Activated CD4-positive, alpha-beta T cell treated with anti-CD3 and anti-CD28 coated beads, Interleukin-10, Interleukin-2, amounts not matched to agents 100 ng/mL and 50 ng/mL, durations not matched to agents 16 hours and 8 hours (primary cell): ENCODE data around the gene INPP5A.
"Not testable (repeated sequence)": the region's sequence is repeated elsewhere in the genome, so short reads cannot be mapped to it uniquely, and the experiment has no call there.

ENCODE experiments used
- DNase-seq: peaks from one replicate; pipeline ENCODE4 v3.0.0-alpha.2; 2020

INPP5A gene, protein sequence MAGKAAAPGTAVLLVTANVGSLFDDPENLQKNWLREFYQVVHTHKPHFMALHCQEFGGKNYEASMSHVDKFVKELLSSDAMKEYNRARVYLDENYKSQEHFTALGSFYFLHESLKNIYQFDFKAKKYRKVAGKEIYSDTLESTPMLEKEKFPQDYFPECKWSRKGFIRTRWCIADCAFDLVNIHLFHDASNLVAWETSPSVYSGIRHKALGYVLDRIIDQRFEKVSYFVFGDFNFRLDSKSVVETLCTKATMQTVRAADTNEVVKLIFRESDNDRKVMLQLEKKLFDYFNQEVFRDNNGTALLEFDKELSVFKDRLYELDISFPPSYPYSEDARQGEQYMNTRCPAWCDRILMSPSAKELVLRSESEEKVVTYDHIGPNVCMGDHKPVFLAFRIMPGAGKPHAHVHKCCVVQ

DNA sequence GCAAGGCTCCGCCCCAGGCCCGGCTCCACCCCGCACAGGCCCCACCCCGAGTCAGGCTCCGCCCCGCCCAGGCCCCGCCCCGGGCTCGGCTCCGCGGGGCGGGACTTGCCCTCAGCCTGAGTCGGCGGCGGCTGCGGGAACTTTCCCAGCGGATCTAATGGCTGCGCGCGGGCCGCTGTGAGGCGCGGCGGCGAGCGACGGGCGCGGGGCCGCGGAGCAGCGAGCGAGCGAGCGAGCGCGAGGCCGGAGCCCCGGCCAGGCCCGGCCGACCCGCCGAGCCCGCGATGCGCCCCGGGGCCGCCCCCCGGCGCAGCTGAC is at the start of gene INPP5A:
TSS of gene INPP5A (plus strand) at position 104 of the 318 bp plus-strand sequence. CDS start 310 bp downstream, outside the sequence.
- no peak for DNase-seq

DNA sequence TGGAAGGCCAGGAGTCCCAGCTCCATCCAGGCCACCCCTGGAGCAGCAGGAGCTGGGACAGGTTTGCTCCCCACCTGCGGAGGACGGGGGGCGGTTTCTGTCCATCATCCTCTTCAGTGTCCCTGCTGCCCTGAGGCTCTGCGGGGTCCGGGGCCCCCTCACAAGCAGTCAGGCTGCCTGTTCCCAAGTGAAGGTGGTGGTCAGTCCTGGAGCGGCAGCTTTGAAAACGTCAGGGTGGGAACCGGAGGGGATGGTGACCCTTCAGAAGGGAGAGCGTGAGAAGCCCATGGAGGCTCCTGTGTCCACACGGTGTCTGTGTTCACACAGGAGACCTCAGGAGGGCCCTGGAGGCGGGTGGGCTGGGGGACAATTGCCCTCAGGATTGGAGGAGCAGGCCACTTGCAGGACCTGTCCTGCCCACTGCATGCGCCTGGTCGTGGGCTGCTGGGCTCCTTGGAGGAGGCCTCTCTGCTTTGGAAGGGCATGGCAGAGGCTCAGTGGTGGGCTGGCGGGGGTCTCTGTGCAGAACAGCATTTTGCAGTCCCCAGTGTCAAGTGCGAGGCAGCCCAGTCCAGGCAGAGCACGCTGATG is 49.3 kb upstream of the INPP5A start:
- DNase-seq: no peak

DNA sequence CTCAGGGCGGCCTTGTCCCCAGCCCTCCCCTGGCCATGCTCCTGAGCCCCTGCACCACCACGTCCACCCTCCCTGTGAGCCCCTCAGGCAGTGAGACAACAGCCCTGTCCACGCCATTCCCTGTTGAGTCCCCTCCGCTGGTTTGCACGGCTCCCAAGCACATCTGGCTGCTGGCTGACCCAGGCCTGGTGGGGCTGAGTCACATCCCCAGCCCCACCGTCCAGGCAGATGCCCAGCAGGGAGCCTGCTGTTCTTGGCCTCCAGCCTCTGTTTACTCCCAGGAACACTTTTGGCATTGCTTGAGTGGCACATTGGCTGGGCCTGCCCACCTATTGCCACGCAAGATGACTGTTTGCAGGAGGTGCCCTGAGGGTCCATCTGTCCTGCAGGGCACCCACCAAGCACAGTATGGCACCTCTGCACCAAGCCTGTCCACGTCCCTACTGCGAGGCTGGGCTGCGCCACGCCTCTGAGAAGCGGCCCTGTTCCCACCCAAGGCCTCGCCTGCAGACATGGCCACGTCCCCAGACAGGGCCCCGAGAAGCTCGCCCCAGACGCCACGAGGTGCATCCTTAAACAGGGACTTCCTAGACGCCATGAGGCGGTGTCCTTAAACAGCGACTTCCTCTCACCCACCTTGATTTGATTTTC is 48.4 kb upstream of the INPP5A start:
- no peak for DNase-seq

DNA sequence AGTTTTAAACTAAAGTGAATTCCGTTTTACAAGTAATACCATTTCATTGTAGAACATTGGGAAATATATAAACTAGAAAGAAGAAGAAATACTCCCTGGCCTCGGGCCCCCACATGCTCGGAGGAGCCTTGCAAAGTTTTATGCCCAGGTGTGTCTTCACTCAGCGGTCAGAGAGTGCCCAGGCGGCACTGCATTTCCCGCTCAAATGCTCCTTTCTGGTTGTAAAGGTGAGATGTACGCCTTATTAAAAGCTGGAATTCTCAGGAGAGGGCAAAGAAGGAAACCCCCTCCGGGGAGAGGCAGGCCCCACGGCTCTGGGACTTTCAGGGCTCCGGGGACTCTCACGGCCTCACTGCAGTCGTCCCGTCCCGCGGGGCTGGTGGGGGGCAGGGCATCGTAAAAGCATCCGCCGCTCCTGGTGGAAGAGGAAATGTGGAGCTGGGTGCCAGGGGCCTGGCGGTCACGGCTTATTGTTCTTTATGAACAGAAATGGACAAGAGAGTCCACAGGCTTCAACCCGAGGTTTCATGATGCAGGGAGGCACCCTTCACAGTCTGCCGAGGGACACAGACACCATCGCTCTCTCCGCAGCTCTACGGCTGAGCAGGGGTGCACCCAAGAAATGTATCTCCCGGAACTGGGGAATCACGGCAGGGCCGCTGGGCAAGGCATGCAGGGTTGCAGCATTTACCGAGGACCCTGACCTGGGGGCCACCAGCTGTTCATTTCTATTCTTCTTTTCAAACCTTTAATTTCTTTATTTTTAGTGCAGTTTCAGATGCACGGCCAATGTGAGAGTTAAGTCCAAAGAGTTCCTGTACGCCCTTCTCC is 47.7 kb upstream of the INPP5A start:
- DNase-seq: no peak

DNA sequence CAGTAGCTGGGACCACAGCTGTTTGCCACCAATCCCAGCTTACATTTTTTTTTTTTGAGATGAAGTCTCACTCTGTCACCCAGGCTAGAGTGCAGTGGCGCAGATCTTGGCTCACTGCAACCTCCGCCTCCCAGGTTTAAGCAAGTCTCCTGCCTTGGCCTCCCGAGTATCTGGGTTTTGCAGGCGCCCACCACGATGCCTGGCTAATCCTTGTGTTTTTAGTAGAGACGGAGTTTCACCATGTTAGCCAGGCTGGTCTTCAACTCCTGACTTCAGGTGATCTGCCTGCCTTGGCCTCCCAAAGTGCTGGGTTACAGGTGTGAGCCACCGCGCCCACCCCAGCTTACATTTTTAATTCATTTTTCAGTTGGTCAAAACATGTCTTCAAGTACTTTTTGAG is 46.1 kb upstream of the INPP5A start:
- DNase-seq: not testable (repeated sequence)

DNA sequence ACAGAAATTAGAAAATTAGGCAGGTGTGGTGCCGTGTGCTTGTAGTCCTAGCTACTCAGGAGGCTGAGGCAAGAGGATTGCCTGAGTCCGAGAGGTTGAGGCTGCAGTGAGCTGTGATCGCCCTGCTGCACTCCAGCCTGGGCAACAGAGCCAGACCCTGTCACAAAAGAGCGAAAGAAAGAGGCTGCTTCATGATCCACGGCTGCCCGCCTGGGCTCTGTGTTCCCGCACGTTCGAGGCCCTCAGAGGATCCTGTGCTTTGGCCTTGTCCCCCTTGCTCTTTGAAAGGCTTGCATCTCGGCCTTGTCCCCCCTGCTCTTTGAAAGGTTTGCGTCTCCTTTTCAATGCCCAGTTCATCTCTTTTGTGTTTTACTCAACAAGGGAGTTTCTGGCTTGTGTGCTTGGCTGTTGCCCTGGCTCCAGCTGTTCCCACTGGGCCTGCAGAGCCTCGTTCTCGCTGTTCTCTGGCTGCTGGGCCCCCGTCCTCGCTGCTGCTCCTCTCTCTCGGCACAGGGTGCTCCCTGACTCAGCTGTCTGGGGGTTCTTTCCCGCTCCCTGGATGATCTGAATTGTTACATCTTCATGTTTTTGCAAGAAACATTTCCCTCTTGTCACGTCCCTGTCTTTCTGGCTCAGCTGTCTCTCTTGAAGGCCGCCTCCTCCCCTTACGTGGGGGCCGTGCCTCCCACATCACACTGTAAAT is 45.1 kb upstream of the INPP5A start:
- DNase-seq: no peak

DNA sequence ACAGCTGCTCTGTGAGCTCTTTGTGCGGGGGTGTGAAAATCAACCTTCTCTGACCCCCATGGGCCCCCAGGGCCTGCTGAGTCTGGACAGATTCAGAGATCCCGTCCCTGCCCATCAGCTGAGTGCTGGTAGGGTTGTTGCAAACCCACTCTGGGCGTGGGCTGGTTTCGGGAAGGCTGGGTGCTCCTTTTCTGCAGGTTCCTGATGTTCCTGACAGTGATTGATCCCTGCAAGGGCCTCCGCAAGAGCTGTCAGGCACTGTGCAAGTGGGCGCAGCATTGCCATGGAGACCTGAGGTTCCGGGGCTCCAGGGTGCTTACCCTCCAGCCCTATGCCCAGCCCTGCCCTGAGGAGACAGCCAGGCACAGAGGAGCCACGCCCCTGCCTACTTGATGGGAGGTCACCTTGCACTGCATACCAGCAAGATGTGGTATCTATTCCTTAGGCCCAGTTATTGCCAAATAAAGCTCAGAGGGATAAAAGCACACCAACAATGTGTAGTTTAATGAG is 44.3 kb upstream of the INPP5A start:
- DNase-seq: no peak

DNA sequence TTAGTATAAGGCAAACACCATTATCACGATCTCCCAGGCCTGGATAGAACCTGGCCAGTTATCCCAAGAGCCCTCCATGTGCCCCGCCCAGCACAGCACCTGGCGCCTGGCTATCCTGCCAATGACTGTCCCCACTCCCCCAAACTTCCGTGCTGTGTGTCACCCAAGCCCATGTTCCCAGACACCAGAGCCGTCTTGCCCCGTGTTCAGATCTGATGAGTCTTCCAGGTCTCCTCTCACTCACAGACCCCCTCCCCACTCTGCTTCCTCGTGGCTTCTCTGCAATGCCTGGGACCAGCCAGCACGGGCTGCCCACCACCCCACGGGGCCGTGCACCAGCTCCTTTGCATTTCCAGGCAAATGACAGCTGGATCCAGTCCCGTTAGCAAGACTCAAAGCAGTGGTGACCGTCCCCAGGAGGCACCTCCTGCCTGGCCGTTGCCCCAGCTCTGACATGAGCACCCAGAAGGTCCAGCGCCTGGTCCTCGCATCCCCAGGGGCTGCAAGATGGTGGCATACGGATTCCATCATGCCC is 43.8 kb upstream of the INPP5A start:
- no peak for DNase-seq

DNA sequence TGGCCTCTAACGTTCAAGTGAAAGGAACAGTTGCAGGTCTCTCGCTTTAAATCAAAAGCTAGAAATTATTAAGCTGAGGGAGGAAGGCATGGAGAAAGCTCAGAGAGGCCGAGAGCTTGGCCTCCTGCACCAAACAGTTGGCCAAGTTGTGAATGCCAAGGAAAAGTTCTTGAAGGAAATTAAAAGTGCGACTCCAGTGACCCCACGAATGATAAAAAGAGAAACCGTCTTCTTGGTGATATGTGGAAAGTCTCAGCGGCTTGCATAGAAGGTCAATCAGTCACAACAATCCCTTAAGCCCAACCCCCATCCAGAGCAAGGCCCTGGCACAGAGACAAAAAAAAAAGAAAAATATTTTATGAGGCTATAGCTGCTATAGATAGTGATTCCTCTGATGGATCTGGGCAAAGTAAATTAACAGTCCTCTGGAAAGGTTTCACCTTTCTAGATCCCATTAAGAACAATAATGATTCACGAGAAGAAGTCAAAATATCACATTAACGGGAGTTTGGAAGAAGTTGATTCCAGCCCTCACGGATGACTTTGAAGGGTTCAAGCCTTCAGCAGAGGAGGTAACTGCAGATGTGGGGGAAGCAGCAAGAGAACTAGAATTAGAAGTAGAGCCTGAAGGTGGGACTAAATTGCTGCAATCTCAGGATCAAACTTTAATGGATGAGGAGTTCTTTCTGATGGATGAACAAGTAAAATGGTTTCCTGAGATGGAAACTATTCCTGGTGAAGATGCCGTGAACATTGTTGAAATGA is 42.5 kb upstream of the INPP5A start:
- no peak for DNase-seq

DNA sequence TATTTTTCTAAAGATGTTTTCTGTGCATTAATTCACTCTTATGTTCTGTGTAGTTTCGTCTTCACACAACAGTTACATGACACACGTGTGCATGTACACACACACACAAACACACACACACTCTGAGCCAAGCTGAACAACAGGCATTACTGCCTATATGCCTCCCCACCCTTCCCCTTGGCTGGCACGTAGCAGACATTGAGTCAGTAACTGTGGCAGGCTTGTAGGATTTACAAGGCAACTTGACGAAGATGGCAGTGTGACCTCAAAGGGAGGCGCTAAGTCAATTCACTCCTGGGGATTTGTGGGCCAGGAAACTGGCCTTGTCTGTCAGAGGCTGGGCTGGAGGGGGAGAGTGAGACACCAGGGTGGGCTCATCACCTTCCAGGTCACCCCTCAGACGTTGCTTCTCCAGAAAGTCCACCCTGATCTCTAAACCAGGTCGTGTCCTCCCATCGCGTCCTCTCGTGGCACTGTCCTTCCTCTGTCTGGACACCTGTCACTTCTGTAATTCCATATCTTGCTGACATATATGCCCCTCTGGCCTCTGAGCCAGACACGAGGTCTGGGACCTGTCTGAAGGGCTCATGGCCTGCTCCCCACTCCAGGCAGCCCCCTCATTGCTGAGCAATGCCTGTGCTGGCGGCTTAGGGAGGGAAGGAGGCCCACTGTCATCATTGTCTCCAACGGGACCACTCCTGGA is 41.1 kb upstream of the INPP5A start:
- DNase-seq: no peak

DNA sequence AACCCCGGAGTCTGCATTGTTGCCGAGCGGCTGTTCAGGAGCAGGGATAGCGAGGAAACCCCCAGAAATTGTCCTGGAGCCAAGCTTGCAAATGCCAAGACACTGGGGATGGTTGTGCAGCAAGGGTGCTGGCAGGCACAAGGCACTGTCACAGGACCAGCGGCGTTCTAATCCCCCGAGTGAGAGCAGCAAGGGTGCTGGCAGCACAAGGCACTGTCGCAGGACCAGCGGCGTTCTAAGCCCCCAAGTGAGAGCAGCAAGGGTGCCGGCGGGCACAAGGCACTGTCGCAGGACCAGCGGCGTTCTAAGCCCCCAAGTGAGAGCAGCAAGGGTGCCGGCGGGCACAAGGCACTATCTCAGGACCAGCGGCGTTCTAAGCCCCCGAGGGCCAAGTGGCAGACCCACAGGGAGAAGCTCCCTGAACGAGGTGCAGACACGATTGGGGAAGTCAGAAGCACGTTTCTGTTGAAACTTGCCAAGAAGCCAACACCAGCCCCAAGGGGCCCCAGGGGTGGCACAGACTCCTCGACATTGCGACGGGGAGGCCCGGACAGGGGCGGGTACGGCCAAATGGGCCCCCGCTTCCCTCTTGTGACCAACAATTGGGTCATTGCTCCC is 40.4 kb upstream of the INPP5A start:
- no peak for DNase-seq

DNA sequence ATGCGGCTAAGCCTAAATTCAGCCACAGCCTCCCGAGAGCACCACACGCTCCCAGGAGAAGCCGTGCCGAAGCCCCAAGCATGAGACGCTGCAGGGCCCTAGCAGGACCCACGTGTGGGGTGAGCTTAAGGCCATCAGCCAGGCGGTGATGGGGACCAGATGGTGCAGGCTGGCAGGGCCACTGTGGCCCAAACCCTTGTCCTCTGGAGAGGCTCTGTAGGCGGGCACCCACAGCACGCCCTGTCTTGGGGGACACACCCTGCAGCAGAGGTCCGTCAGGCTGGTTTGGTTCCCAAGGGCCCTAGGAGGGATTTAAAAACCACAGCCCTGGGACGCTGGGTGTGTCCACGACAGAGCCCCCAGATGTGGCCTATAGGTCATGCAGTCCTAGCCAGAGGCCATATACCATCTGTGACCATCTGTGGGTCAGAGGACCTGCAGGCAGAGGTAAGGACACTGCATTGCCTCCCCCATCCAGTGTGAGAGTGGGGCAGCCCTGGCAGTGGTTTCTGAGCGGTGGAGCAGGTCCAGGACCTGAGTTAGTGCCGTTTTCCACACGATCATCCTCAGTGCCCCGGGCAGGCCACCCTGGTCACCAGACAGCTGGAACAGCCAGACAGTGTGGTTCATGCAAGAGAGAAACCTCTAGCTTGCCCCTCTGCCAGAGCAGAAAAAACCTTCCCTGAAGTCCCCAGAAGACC is 39.6 kb upstream of the INPP5A start:
- DNase-seq: no peak

DNA sequence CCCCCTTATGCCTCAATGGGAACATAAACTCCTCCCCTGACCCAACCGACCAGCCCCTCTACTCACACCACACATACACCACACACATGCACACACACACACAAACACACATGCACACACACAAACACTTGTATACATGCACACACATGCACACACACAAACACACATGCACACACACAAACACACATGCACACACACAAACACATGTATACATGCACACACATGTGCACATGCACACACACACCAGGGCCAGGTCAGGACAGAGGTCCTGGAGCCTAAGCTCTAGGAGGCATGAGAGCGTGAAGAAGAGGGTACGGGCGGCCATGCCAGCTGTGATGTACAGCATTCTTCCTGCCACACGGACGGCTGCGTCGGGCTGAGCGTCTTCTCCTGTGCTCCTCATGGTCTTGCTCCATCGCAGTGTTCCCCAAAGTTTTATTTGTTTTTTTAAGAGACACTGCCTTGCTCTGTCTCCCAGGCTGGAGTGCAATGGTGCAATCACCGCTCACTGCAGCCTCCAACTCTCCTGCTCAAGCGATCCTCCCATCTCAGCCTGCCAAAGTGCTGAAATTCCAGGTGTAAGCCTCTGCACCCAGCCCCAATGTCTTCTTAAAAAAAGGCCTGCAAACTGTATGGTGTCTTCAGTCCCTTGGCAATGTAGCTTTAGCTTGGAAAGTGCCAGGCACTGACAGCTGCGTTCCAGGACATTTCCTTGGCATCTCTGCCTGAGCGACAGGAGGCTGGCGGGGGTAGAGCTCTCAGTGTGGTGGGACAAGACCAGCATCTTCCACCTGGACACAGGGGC is 38.8 kb upstream of the INPP5A start:
- no peak for DNase-seq

DNA sequence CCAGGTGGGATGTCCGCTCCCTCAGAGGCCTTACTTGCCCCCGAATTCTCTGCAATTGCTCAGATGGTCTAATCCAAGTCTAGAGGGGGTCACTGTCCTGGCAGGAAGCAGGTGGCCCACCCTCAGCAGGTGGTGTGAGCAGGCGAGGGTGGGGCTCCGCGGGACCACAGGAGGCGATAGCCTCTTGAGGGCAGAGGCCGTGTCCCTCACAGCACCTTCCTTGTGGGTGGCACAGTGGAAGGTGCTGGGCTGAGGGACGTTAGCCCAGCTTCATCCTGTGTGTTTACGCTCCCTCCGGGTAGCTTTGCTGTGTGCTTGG is 38.3 kb upstream of the INPP5A start:
- DNase-seq: no peak

DNA sequence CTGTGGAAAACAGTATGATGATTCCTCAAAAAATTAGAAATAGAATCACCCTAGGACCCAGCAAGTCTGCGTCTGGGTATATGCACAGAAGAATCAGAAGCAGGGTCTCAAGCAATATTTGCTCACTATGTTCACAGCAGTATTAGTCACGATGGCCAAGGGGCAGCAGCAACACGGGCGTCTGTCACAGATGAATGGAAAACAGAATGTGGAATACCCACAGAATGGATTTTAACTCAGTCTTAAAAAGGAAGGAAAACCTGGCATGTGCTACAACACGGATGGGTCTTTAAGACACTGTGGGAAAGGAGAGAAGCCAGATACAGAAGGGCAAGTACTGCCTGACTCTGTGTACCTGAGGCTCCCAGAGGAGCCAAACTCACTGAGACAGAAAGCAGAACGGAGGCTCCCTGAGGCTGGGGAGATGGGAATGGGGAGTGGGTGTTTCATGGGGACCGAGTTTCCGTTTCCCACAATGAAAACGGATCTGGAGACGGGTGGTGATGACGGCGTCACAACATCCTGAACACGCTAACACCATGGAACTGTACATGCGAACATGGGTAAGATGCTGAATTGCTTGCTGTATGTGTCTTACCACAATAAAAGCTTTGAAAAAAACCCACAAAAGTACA is 36.7 kb upstream of the INPP5A start:
- no peak for DNase-seq

DNA sequence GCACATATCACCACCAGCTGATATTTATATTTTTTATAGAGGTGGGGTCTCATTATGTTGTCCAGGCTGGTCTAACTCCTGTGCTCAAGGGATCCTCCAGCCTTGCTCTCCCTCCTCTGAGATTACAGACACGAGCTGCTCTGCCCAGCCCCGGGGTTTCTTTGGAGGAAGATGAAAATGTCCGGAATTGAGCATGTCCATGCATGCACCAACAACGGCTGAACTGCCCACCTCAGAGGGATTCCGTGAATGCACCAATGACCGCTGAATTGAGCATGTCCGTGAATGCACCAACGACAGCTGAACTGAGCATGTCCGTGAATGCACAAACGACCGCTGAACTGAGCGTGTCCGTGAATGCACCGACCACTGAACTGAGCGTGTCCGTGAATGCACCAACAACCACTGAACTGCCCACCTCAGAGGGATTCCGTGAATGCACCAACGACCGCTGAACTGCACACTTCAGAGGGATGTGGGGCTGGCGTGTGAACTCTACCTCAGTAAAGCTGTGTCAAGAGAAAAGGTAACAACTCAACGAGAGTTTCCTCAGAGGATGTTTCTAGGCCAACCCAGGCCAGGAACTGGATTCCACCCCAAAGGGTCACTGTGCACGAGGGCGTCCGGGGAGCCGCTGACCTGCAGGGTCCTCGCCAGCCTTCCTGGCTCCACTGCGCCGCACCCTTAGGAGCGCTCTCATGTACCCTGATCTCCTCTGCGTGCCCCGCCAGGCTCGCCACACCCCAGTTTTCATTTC is 34.9 kb upstream of the INPP5A start:
- DNase-seq: no peak

DNA sequence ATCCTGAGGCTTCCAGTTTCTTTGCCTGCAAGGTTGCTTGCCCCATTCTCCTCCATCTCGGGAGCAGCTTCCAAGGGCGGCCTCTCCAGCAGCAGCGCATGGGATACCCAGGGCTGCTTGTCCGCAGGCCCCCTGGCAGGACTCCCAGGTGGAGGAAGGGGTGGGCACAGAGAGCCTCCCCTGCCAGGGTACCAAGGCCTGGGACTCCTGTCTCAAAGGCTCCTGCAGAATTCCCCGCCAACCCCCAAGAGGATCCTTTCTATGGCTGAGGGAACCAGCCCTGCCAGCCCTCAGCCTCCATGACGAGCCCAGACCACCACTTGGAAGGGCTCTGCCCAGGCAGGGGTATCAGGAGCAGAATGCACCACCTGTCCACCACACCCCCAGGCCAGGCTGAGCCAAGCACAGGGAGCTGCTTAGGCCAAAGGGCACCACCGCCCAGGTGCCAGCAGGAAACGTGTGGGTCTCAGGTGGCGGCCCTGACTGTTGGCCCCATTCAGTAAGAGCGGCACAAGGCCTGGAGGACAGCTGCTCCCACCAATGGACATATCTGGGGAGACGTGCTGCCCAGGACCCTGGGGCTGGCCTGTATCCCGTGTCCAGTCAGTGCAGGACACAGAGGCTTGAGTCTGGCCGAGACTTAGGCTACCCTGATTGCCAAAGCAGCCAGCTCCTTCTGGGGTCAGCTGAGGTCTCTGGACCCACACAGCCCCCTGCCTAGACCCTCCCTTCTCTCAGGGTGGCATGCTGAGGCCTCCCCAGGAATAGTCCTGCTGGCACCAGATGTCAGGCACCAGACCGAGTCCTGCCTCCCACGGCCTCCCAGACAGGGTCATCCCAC is 33.8 kb upstream of the INPP5A start:
- no peak for DNase-seq
